RCC 7860 (cell line): ENCODE measurements around the gene KRT75.

Source experiments
- DNase-seq: peaks from one replicate; pipeline ENCODE4 v3.0.0-alpha.2; 2015; ENCODE audit warnings: low spot score
- FAIRE-seq: peaks from 2 replicates; lab custom pipeline; 2012; peaks lifted over from hg19 to GRCh38; lab: Jason Lieb, UNC

Gene KRT75

DNA sequence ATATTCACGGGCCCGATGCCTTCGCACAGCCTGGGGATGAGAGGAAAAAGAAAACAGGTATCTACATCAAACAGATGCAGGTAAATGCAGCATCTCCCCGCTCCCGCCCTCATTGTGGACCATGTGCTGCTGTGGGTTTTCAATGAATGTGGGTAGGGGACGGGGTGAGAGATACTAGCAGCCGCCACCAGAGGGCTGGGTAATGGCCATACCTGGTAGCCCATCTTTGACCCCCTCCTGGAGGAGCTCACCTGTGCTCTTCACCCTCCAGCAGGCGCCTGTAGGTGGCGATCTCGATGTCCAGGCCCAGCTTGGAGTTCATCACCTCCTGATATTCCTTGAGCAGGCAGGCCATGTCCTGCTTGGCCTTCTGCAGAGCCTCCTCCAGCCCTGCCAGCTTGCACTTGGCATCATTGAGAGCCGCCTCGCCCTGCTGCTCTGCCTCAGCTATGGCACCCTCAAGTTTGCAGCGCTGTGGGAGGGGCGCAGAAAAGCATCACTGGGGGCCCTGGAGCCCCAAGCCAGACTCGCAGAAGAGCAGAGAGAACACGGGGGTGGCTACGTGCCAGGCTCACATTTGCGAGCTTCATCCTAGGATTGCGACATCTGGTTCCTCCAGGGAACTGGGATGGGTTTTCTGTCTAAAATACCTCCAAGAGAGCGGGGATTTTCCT, 38.3 kb downstream of the KRT75 start:
- no peak for DNase-seq
- no peak for FAIRE-seq

DNA sequence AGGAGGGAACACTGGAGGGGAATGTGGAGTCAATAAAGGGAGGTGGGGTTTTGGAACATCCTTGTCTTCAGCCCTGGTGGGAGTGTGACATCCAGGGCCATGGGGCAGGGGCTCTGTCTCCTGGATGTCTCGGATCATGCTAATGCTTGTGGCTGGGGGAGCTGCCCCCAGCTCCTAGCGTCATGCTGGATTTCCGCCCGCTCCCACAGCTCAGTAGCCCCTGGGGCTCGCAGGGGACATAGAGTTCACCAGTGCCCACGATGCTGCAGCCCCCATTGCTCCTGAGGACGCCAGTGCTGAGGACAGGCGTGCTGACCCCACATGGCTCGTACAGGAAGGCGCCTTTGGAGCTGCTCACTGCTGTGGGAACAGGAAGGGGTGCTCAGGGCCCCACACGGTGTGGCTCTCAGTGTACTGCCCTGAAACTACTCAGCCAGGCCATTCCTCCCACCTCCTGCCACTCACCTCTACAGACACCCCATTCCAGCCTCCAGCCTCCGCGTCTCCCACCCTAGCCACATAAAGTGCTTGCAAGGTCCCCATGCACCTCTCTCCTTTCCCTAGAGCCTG, 39.2 kb downstream of the KRT75 start:
- FAIRE-seq (no peak), DNase-seq (no peak)

DNA sequence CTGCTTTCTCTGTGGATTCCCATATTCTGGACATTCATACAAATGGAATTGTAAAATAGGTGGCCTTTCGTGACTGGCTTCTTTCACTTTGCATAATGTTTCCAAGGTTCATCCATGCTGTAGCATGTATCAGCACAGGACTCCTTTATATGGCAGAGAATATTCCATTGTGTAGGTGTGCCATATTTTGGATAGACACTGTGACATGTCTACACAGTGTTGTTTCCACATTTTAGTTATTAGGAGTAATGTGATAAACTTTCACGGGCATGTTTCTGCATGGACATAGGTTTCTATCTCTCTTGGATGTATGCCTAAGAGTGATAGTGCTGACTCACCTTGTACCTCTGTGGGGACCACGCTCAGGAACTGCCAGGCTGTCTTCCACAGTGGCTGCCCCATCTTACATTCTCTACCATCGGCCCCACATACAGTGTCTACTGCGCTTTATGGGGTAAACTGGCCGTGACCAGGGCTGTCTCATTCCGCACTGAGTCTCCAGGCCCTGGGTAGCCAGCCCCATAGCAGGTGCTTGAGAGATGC, 41.6 kb downstream of the KRT75 start:
- DNase-seq (no peak), FAIRE-seq (no peak)

DNA sequence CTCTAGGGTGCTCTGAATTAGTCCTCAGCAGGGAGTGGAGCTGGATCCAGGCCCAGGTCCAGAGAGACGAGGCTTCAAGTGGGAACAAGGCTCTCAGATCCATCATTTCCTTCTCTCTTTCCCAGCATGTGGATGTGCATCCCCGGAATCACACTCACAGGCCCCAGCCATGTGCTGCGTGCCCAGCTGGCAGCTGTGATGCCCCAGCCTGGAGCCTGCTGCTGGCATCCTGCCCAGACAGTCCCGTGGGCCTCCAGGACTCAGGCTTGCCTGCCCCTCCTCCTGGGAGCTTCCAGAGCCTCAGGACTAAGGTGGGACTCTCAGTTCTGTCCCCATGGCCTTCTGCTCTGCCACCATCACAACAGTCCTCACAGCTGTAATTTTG, 42.6 kb downstream of the KRT75 start:
- no peak for DNase-seq
- no peak for FAIRE-seq

DNA sequence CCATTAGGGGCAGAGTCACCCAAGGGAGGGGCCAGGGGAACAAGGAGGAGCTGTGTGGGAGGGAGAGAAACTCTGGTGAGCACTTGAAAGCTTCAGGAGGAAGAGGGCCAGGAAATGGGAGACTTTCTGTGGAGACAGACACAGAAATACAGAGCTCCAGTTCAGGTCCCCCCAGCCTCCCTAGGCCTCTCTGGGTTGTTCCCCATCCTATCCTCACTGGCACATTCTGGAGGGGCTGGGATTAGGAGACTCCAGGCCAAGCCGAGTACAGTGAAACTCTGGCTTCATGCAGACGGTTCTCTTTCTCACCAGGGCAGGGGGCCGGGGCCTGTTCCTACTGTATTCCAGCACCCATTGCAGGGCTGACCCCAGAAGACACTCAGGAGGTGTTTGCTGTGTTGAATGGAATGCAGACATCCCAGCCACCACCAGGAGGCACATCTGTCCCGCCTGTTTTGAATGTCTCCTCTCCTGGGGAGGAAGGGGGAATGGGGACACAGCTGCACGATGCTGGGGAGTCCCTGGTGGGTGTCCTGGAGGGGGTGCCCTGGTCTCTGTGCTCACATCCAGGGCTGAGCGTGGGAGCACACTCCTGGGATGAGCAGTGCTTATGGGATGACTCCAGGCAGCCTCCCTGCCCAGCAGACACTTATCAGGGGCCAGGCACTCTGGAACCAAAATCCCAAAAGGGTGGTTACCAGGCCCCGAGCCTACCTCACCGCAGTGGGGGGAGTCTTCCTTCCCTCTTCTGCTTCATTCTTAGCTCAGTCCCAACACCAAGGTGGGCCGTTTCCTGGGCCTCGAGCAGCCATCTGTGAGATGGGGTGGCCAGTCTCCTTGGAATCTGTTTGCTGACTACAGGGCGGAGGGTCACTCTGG, 43.2 kb downstream of the KRT75 start:
- FAIRE-seq (no peak), DNase-seq (no peak)

DNA sequence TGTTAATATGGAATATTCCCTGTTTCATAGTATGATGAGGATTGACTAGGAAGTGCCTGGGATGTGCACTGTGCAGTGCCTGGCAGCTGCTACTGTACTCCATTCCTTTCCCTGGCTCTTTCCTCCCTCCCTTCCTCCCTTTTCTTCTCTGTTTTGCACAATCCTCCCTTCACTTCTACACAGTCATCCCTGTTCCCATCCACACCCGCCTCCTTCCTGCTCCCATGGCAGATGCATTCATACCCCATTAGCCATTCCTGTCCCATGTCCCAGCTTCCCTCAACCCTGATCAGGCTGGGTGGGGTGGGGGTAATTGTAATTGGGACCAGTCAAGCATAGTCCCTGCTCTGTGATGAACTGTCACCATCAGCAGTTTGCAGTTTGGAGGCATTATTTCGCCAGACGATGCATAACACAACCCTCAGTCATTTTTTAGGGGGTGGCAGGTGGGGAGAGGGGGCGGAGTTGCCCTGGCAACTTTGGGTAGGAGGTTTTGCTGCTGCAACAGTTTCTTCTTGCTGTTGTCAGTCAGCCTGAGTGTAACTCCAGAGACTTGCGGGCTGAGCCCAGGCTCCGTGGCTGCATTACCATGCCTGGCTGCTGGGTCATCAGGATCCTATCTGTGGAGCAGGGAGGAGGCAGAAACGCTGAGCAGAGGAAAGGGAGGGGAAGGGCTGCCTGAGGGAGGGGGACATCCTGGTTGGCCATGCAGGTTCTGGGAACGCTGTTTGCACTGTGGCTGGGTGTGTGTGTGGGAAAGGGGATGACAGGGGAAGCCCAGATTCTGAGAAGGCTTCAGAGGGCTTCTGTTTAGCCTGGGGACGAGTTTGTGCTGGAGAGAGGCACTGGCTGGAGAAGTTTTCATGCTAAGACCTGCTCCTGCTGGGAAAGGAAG, 44.6 kb downstream of the KRT75 start:
- no peak for FAIRE-seq
- no peak for DNase-seq

DNA sequence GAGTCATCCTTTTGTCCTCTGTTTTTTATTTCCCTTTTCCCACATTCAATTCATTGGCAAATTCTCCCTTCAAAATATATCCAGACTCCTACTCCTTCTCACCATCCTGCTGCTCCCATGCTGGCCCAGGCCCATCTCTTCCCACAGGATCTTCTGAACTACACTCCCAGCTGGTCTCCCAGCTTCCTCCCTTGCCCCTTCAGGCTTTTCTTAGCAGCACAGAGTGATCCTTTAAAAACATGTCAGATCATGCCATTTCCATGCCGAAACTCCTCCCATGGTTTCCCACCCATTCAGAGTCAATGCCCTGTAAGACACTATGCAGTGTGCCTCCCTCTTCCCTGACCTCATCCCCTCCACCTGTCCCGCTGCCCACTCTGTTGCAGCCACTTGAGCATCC, 46.3 kb downstream of the KRT75 start:
- no peak for FAIRE-seq
- no peak for DNase-seq

DNA sequence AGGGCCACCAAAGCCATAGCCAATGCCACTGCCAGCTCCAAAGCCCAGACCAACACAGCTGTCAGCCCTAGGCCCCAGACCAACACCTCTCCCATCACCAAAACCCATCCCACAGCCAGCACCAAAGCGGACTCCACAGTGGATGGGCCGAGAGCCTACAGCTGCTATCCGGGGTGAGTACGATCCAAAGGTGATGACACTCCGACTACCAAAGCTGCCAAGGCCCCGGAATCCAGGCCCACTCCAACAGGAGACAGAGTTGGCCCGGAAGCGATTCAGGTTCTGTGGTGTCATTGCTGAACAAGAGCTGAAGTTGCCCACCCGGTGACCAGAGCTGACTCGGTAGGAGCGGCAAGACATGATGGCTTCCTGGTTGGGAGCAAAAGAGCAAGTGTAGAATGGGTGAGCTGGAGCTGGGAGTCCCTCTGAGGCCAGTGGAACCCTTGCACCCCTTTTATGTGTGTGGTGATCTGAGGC, 48.9 kb downstream of the KRT75 start, which contains the start of gene KRT84:
KRT84 (minus strand) TSS at position 427 of the 477 bp plus-strand sequence; CDS start at position 360, 67 bp downstream.
- no peak for FAIRE-seq

DNA sequence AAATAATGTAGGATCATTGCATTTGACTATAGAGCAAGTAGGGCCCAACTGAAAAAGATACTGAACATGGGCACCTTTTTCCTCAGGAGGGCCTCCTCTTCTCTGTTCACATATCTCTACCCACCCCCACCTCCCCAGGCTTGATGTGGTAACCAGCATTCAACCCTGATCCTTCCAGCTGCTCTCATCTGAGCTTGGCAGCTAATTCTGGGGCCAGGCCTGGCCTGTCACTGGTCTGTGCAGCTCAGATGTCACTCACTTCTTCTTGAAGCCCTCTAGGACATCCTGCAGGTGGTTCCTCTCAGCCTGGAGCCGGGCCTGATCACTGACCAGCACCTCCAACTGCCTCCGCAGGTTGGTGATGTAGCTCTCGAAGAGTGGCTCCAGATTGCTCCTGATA, 50.8 kb downstream of the KRT75 start:
- no peak for DNase-seq
- FAIRE-seq: no peak

More for the DNA sequence above, 48.9 kb downstream of the KRT75 start, which contains the start of gene KRT84:
- no peak for DNase-seq

DNA sequence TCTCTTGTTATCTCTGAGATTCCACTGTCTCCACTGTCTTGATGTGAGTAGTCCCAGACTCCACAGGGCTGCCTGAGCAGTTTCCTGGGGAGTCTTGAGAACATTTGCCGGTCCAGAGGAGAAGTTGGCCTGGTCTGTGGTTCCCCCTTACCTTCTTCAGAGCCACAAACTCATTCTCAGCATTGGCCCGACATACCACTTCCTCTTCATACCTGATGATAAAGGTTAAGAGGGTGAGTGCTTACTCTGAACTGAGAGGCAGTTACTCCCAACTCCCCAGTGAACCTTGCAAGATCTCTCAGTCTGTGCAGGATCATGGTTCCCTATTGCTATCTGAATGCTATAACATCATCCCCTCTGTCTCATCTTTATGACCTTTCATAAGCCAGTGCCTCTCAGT, 51.3 kb downstream of the KRT75 start:
- DNase-seq: no peak
- FAIRE-seq: no peak

DNA sequence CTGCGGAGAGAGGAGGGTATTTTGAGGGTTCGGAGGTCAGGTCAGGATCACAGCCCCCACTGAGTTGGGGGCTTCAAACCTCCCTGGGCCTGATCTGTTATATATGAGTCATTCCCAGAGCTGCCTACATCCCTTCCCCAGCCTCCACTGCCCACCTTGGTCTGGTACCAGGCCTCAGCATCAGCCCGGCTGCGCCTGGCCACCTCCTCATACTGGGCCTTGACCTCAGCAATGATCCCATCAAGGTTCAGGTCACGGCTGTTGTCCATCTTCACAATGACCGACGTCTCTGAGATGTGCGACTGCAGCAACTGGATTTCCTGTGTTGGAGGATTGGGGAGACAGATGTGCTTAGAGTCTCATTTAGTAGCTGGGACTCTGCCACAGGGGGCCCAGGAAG, 53.0 kb downstream of the KRT75 start:
- DNase-seq: no peak
- no peak for FAIRE-seq

DNA sequence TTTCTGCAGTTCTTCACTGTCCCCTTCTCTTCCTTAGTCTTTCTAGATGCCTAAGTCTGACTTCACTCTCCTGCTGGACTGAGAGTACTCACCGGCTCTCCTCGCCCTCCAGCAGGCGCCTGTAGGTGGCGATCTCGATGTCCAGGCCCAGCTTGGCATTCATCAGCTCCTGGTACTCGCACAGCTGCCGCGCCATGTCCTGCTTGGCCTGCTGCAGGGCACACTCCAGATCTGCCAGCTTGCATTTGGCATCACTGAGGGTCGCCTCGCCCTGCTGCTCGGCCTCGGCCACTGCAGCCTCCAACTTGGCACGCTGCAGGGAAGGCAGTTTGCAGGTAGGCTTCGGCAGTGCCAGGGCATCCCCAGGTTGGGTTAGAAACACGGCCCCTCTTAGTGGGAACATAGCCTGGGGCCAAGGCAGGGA, 53.9 kb downstream of the KRT75 start:
- FAIRE-seq (no peak), DNase-seq (no peak)

DNA sequence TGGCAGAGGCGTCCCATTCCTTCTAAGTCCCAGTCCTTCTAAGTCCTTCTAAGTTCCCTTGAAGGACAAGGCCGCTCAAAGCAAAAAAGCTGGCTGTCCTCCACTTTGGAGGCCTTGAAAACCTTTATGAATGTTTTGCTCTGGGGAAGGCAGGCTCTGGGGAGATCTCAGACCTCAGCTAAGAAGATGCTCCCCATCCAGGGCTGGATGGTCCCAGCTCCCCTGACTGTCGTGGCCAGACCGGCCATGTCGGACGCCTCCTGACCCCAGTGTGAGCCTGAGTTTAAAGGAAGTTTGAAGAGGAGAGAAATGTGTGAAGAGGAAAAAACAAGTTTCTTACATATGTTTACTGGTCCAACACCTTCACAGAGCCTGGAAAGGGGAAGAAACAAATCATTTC, 54.6 kb downstream of the KRT75 start:
- DNase-seq (no peak), FAIRE-seq (no peak)

DNA sequence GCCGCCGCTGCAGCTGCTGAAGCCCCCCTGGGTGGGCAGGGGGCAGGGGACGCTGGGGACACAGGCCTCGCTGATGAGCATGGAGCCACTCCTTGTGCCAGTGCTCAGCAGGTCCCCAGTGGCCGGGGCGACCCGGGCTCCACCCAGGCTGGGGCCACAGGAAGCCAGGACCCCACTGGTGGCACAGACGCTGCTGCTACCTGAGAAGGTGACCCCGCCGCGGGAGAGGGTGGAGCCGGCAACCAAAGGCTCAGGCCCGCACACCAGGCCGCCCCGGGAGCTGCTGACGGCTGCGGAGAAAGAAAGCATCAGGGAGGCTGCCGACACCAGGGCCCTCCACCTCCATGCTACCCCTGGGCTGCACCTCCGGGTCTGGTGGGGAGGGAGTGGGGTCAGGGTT, 56.1 kb downstream of the KRT75 start:
- DNase-seq: no peak
- no peak for FAIRE-seq

DNA sequence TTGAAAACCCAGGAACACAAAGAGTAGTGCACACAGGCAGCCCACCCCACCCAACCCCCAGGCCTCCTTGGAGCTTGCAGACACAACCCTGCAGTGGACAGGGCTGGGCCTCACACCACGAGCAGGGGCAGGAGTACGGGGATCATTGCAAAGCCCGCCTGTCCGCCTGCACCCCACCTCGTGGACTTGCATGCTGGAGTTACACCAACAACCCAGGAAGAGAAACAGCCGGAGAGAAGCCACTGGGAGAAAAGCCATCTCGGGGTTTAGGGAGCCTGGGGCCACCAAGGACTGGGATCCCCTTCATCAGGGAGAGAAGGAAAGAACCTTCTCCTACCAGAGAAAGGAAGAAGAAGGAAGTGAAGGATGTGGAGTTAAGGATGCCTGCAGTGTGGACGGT, 56.9 kb downstream of the KRT75 start:
- FAIRE-seq (no peak), DNase-seq (no peak)
